PFSK-1 (cell line): ENCODE data around the gene TAF8.

Experiments used
- FOXP2 ChIP-seq: optimal IDR thresholded peaks from 2 replicates; pipeline ENCODE3; 2011; ENCODE audit warnings: borderline replicate concordance, control low read depth, inconsistent platforms; ENCODE audit not compliant: insufficient read depth; ENCODE audit errors: extremely low read length, extremely low read depth
- POLR2AphosphoS5 ChIP-seq: IDR thresholded peaks from 2 replicates; pipeline ENCODE4 v1.6.1; 2012; ENCODE audit warnings: low read depth, mild to moderate bottlenecking, control low read depth, low read length, moderate library complexity
- SIN3A ChIP-seq: IDR thresholded peaks from 2 replicates; pipeline ENCODE4 v1.6.1; 2012; ENCODE audit warnings: mild to moderate bottlenecking, low read length, moderate library complexity, borderline replicate concordance; ENCODE audit not compliant: insufficient read depth
- TAF1 ChIP-seq: IDR thresholded peaks from 2 replicates; pipeline ENCODE4 v1.6.1; 2012; ENCODE audit warnings: low read length, control low read depth, borderline replicate concordance; ENCODE audit not compliant: insufficient read depth
- TF ChIP-seq, protein P1 (sequence below), 2 experiments: IDR thresholded peaks; 2 replicates each; pipeline versions ENCODE4 v1.6.1 to v1.8.0; 2011 to 2012; ENCODE audit warnings: low read depth in 2 of 2, low read length in 2 of 2, control low read depth in 1 of 2, inconsistent platforms in 1 of 2, mild to moderate bottlenecking in 1 of 2, moderate library complexity in 1 of 2; ENCODE audit not compliant: insufficient read depth in 1 of 2

DNA sequence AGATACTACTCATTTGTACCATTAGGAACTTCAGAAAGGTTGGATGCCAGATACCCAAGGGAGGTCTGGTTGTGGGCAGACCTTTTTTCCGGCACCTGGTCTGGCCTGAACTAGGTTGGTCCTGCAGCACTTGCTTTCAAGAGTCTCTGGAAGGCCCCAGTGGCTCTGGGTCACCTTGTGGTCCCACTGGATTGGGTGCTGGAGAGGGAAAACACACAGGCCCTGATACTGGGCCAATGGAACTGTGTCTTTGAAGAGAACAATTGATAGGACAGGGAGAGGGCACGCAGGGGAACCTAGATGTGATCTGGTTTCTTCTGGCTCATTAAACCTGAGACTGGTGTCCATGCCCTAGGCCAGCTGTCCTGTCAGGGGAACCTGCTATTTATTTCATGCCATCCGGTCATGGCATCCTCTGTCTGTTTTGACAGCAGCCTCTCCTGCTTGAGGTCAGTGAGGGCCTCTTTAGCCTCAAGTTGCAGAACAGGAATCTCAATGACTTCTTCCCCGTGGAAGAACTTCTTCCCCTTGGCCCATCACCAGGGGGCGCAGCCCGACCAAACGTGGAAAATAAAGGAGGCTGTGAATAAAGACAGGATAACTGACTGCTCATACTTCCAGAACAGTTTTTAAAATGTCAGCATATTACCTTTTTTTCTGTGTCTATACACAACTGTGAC is 25.0 kb downstream of the TAF8 start:
- no peak for TF ChIP-seq POLR2AphosphoS5
- TF ChIP-seq TAF1 = no peak
- TF ChIP-seq SIN3A = no peak
- TF ChIP-seq, protein P1, sequence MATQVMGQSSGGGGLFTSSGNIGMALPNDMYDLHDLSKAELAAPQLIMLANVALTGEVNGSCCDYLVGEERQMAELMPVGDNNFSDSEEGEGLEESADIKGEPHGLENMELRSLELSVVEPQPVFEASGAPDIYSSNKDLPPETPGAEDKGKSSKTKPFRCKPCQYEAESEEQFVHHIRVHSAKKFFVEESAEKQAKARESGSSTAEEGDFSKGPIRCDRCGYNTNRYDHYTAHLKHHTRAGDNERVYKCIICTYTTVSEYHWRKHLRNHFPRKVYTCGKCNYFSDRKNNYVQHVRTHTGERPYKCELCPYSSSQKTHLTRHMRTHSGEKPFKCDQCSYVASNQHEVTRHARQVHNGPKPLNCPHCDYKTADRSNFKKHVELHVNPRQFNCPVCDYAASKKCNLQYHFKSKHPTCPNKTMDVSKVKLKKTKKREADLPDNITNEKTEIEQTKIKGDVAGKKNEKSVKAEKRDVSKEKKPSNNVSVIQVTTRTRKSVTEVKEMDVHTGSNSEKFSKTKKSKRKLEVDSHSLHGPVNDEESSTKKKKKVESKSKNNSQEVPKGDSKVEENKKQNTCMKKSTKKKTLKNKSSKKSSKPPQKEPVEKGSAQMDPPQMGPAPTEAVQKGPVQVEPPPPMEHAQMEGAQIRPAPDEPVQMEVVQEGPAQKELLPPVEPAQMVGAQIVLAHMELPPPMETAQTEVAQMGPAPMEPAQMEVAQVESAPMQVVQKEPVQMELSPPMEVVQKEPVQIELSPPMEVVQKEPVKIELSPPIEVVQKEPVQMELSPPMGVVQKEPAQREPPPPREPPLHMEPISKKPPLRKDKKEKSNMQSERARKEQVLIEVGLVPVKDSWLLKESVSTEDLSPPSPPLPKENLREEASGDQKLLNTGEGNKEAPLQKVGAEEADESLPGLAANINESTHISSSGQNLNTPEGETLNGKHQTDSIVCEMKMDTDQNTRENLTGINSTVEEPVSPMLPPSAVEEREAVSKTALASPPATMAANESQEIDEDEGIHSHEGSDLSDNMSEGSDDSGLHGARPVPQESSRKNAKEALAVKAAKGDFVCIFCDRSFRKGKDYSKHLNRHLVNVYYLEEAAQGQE (IDR thresholded peaks at IDR 0.05; ENCODE audit: insufficient read depth in 1 of 2, low read depth in 2 of 2, low read length in 2 of 2) = no peak
- TF ChIP-seq FOXP2 = no peak
